GM19438 (cell line): Measurements from ENCODE around the gene RGS19.

Experiments used
- ATAC-seq: cut with Tn5 transposase; IDR thresholded peaks from one replicate; pipeline ENCODE4 v1.9.1; 2021; ENCODE audit warnings: low read depth; ENCODE audit not compliant: unreplicated experiment

Gene RGS19

GRCh38 chr20:64037498-64038213 lies 41.7 kb downstream of the RGS19 start:
- no peak for ATAC-seq

GRCh38 chr20:64037199-64037497 lies 42.2 kb downstream of the RGS19 start:
- ATAC-seq, result no peak

- ATAC-seq, result no peak
Observed at GRCh38 chr20:64036346-64037198, 42.7 kb downstream of the RGS19 start.

- ATAC-seq, result no peak
Observed at GRCh38 chr20:64035933-64036345, 43.4 kb downstream of the RGS19 start, which contains the start of gene C20orf204. C20orf204 (plus strand) TSS chr20:64036182; CDS start chr20:64036324, 142 bp downstream.

GRCh38 chr20:64035066-64035932 lies 44.0 kb downstream of the RGS19 start:
- no peak for ATAC-seq

- ATAC-seq, result no peak
Observed at GRCh38 chr20:64033981-64034493, 45.3 kb downstream of the RGS19 start.

GRCh38 chr20:64032706-64033624 lies 46.4 kb downstream of the RGS19 start:
- no peak for ATAC-seq

GRCh38 chr20:64031822-64032314 lies 47.5 kb downstream of the RGS19 start:
- no peak for ATAC-seq

- ATAC-seq, result no peak
Observed at GRCh38 chr20:64030371-64031134, 48.8 kb downstream of the RGS19 start.

GRCh38 chr20:64029293-64030117 lies 49.8 kb downstream of the RGS19 start:
- ATAC-seq, result no peak

- no peak for ATAC-seq
Observed at GRCh38 chr20:64027981-64028685, 51.2 kb downstream of the RGS19 start.

- ATAC-seq, result no peak
Observed at GRCh38 chr20:64025826-64026412, 53.4 kb downstream of the RGS19 start.

GRCh38 chr20:64025101-64025825 lies 54.1 kb downstream of the RGS19 start:
- ATAC-seq, result no peak

GRCh38 chr20:64024141-64024990 lies 55.0 kb downstream of the RGS19 start:
- ATAC-seq, result no peak

GRCh38 chr20:64023361-64024140 lies 55.8 kb downstream of the RGS19 start:
- ATAC-seq, result no peak
